HCT116 (cell line): ENCODE measurements around the gene HIP1R. TPM values are rescaled to one million over a fixed set of nuclear protein-coding genes. Genes with fewer than 3 reads are reported as not detected.

ENCODE experiments used
- ATAC-seq: fragments of 200-7000 bp; cut with Tn5 transposase; 2 replicates; pipeline ENCODE4 v1.9.1; 2020; ENCODE audit warnings: mild to moderate bottlenecking, moderate library complexity
- BruUV-seq: library from RNA; stranded (reverse); fragments of 400-500 nt; replicated peaks from 2 replicates; lab custom pipeline; 2021; lab: Mats Ljungman, UMichigan
- CTCF ChIA-PET: fragments of 300-600 bp; sonication (Branson Sonifier 250); formaldehyde crosslinking; loops from one replicate; lab custom pipeline; 2021; ENCODE audit warnings: antibody characterized with exemption; lab: Charles Lee
- POLR2A ChIA-PET: fragments of 300-600, 350-600 bp; sonication (Branson Sonifier 250); formaldehyde crosslinking; loops from one replicate; lab custom pipeline; 2021; ENCODE audit warnings: antibody characterized with exemption; lab: Charles Lee
- RAD21 ChIA-PET, 2 experiments: fragments of 300-600 bp; sonication (Branson Sonifier 250); formaldehyde crosslinking; loops; one replicate each; lab custom pipeline; 2023; ENCODE audit warnings: low total read pairs in 2 of 2; ENCODE audit not compliant: uncharacterized antibody in 2 of 2, unreplicated experiment in 2 of 2, low non-redundant PET in 1 of 2; lab: Charles Lee
- DNase-seq: peaks from one replicate; pipeline ENCODE4 v3.0.0-alpha.2; 2010; ENCODE audit warnings: low read depth, low spot score
- H2AFZ ChIP-seq: fragments of 200-600 bp; shearing (Covaris generic), sonication (generic); 2 replicates; pipeline ENCODE4 v1.6.1; 2017; ENCODE audit warnings: low read depth, mixed run types, mixed read lengths, antibody characterized with exemption, low read length; ENCODE audit not compliant: poor library complexity, severe bottlenecking
- H3K27ac ChIP-seq: 2 replicates; pipeline ENCODE4 v1.5.1; 2012; ENCODE audit warnings: low read depth, low read length
- H3K27me3 ChIP-seq: fragments of 200-600 bp; sonication (generic); 2 replicates; pipeline ENCODE4 v1.6.1; 2016; ENCODE audit warnings: mixed run types, low read length, mixed read lengths; ENCODE audit not compliant: insufficient read depth
- H3K36me3 ChIP-seq, 2 experiments: fragments of 200-500 bp in 1 of 2; fragments of 200-600 bp in 1 of 2; sonication (Bioruptor generic) in 1 of 2; sonication (generic) in 1 of 2; 2 replicates each; pipeline versions ENCODE4 v1.5.1 to v1.6.1; 2014 to 2016; ENCODE audit warnings: low read length in 2 of 2, inconsistent platforms in 1 of 2, mixed read lengths in 1 of 2, mixed run types in 1 of 2; ENCODE audit not compliant: insufficient read depth in 2 of 2, control insufficient read depth in 1 of 2
- H3K4me1 ChIP-seq, 2 experiments: fragments of 200-600 bp in 1 of 2; sonication (generic) in 1 of 2; 2 replicates each; pipeline versions ENCODE4 v1.5.1 to v1.6.1; 2012 to 2017; ENCODE audit warnings: low read length in 2 of 2, inconsistent platforms in 1 of 2, mild to moderate bottlenecking in 1 of 2, mixed read lengths in 1 of 2, mixed run types in 1 of 2, moderate library complexity in 1 of 2; ENCODE audit not compliant: insufficient read depth in 2 of 2, control insufficient read depth in 1 of 2
- H3K4me2 ChIP-seq: fragments of 200-600 bp; sonication (generic); 2 replicates; pipeline ENCODE4 v1.6.1; 2017; ENCODE audit warnings: mixed run types, low read length, mixed read lengths
- H3K4me3 ChIP-seq, 2 experiments: fragments of 200-600 bp in 1 of 2; sonication (generic) in 1 of 2; replicated peaks in 1 of 2; 2 replicates each; pipeline ENCODE4 v1.5.1; 2011 to 2016; ENCODE audit warnings: low read length in 2 of 2, control low read depth in 1 of 2, low read depth in 1 of 2, mild to moderate bottlenecking in 1 of 2, mixed read lengths in 1 of 2, mixed run types in 1 of 2
- H3K79me2 ChIP-seq: fragments of 200-600 bp; sonication (generic); 2 replicates; pipeline ENCODE4 v1.6.1; 2017; ENCODE audit warnings: mild to moderate bottlenecking, mixed run types, low read length, moderate library complexity, mixed read lengths; ENCODE audit not compliant: insufficient read depth
- H3K9ac ChIP-seq: fragments of 200-600 bp; sonication (generic); 2 replicates; pipeline ENCODE4 v1.6.1; 2016; ENCODE audit warnings: low read length, mixed read lengths
- H3K9me2 ChIP-seq: fragments of 200-600 bp; sonication (generic), shearing (Covaris generic); 2 replicates; pipeline ENCODE4 v1.6.1; 2017; ENCODE audit warnings: mixed run types, mild to moderate bottlenecking, moderate library complexity; ENCODE audit not compliant: insufficient read depth
- H3K9me3 ChIP-seq, 2 experiments: fragments of 200-500 bp in 1 of 2; fragments of 200-600 bp in 1 of 2; sonication (Bioruptor generic) in 1 of 2; sonication (generic) in 1 of 2; 2 replicates each; pipeline ENCODE4 v1.6.1; 2014 to 2017; ENCODE audit warnings: low read length in 2 of 2, mixed read lengths in 2 of 2, inconsistent platforms in 1 of 2, low read depth in 1 of 2, mild to moderate bottlenecking in 1 of 2, mixed run types in 1 of 2, moderate library complexity in 1 of 2; ENCODE audit not compliant: control insufficient read depth in 1 of 2, insufficient read depth in 1 of 2
- H4K20me1 ChIP-seq: fragments of 200-600 bp; sonication (generic), shearing (Covaris generic); 2 replicates; pipeline ENCODE4 v1.6.1; 2017; ENCODE audit warnings: mixed run types, mild to moderate bottlenecking, moderate library complexity; ENCODE audit not compliant: insufficient read depth
- POLR2AphosphoS5 ChIP-seq: IDR thresholded peaks from 2 replicates; pipeline ENCODE4 v1.6.1; 2011; ENCODE audit warnings: mild to moderate bottlenecking, low read depth, low read length, moderate library complexity
- RAD21 ChIP-seq: IDR thresholded peaks from 2 replicates; pipeline ENCODE4 v1.6.1; 2012; ENCODE audit warnings: low read depth, mild to moderate bottlenecking
- REST ChIP-seq: IDR thresholded peaks from 2 replicates; pipeline ENCODE4 v1.6.1; 2012; ENCODE audit warnings: low read depth
- intact Hi-C: fragments of 100-400 bp; cut with micrococcal nuclease; formaldehyde crosslinking; loops from 2 replicates; pipeline ENCODE4 v1.10.0; 2022
- total RNA-seq: library from RNA; stranded (reverse); gene quantifications from one replicate; pipeline ENCODE4 v1.2.1, GENCODE V29; 2021; ENCODE audit not compliant: unreplicated experiment

Gene HIP1R
- total RNA-seq, 1 experiment from 2014 or later: 57.8 TPM

- H3K4me2 ChIP-seq: no peak overlapping the region
- RAD21 ChIA-PET: no interaction called here
- TF ChIP-seq POLR2AphosphoS5 (0 out of 2 replicates have a peak, but pooled peaks have one; percentile 13), REST (no peak)
- H3K27me3 ChIP-seq: no peaks in the 10 kb centered on the region
- no peak overlapping the region for H3K9ac ChIP-seq
- BruUV-seq: no TSS peak
- H4K20me1 ChIP-seq: no peaks in the 10 kb centered on the region
- CTCF ChIA-PET: interaction anchor here (0.9 to 3.6 kb wide), 6 partner anchors 57 to 376 kb away, joined by 3 to 17 read pairs (median 11); no protein-coding TSS in a partner anchor
- ATAC-seq: no peak
- H3K4me3 ChIP-seq: no peak overlapping the region
- POLR2A ChIA-PET: no interaction called here
- no peaks in the 10 kb centered on the region for H3K9me3 ChIP-seq
- peaks cover 3 to 8% of the 10 kb centered on the region in 2 experiments; a peak in 3 of 4 replicates for H3K36me3 ChIP-seq
- intact Hi-C loops: loop anchor here (2.0 to 5.0 kb wide), 2 partner anchors 69 to 223 kb away; no protein-coding TSS in a partner anchor
- H3K79me2 ChIP-seq: no peaks in the 10 kb centered on the region; the same call in 1 of the 2 replicates
- DNase-seq: no peak
- H3K27ac ChIP-seq: no peak overlapping the region
- H2AFZ ChIP-seq: no peak overlapping the region
- H3K4me1 ChIP-seq: no peaks in the 10 kb centered on the region
- H3K9me2 ChIP-seq: no peaks in the 10 kb centered on the region
Measured at GRCh38 chr12:122861587-122861970, 26.3 kb downstream of the HIP1R start.

DNA sequence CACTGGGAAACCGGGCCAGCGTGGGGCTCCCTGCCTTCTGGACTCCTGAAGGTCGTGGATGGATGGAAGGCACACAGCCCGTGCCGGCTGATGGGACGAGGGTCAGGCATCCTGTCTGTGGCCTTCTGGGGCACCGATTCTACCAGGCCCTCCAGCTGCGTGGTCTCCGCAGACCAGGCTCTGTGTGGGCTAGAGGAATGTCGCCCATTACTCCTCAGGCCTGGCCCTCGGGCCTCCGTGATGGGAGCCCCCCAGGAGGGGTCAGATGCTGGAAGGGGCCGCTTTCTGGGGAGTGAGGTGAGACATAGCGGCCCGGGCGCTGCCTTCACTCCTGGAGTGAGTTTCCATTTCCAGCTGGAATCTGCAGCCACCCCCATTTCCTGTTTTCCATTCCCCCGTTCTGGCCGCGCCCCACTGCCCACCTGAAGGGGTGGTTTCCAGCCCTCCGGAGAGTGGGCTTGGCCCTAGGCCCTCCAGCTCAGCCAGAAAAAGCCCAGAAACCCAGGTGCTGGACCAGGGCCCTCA lies 26.9 kb downstream of the HIP1R start:
- Histone ChIP-seq H3K27ac (no peak overlapping the region), H3K9ac (no peak overlapping the region)
- TF ChIP-seq POLR2AphosphoS5 (0 out of 2 replicates have a peak, but pooled peaks have one; percentile 3), RAD21 (no peak)
- TF ChIP-seq, all 23 proteins: peak for 1

More for the DNA sequence above, 26.9 kb downstream of the HIP1R start:
- no peak for DNase-seq
- BruUV-seq: TSS peak; percentile 31
- Histone ChIP-seq H3K9me2 (no peaks in the 10 kb centered on the region), H4K20me1 (no peaks in the 10 kb centered on the region), H2AFZ (no peak overlapping the region), H3K9me3 (no peaks in the 10 kb centered on the region), H3K36me3 (peaks cover 5 to 7% of the 10 kb centered on the region in 2 experiments; a peak in 3 of 4 replicates), H3K79me2 (no peaks in the 10 kb centered on the region; the same call in 1 of the 2 replicates), H3K4me2 (no peak overlapping the region), H3K4me1 (no peaks in the 10 kb centered on the region), H3K27me3 (no peaks in the 10 kb centered on the region), H3K4me3 (no peak overlapping the region)
- ChIA-PET POLR2A (no interaction called here), RAD21 (no interaction called here), CTCF (interaction anchor here (0.9 to 3.6 kb wide), 6 partner anchors 57 to 376 kb away, joined by 3 to 17 read pairs (median 11); no protein-coding TSS in a partner anchor)
- intact Hi-C loops: loop anchor here (5.0 kb wide), 1 partner anchor 70 kb away; no protein-coding TSS in a partner anchor
- ATAC-seq: no peak
